Endothelial cell of umbilical vein (primary cell): ENCODE data around the gene KIF1C. TPM values are rescaled to one million over a fixed set of nuclear protein-coding genes. Genes with fewer than 3 reads are reported as not detected.

Experiments
- BruUV-seq: library from RNA; stranded (reverse); fragments of 400-500 nt; replicated peaks from 2 replicates; lab custom pipeline; 2021; lab: Mats Ljungman, UMichigan
- CTCF ChIA-PET: fragments of 300-600, 350-600 bp; sonication (Branson Sonifier 250); formaldehyde crosslinking; loops from one replicate; lab custom pipeline; 2021; ENCODE audit warnings: antibody characterized with exemption, inconsistent platforms; lab: Charles Lee
- POLR2A ChIA-PET: fragments of 300-600, 350-600 bp; sonication (Branson Sonifier 250); formaldehyde crosslinking; loops from one replicate; lab custom pipeline; 2021; ENCODE audit warnings: antibody characterized with exemption, inconsistent platforms; lab: Charles Lee
- DNase-seq: peaks from one replicate; pipeline ENCODE4 v3.0.0-alpha.2; 2011; ENCODE audit warnings: low read depth, low spot score
- FAIRE-seq: peaks from 2 replicates; lab custom pipeline; 2011; peaks lifted over from hg19 to GRCh38; lab: Jason Lieb, UNC
- H2AFZ ChIP-seq: 2 replicates; pipeline ENCODE4 v1.6.0; 2012; ENCODE audit warnings: low read depth, low read length, control low read depth, inconsistent platforms
- H3K27ac ChIP-seq: 2 replicates; pipeline ENCODE4 v1.5.1; 2011; ENCODE audit warnings: low read depth, mild to moderate bottlenecking, control low read depth, low read length, moderate library complexity; ENCODE audit not compliant: insufficient read depth
- H3K27me3 ChIP-seq, 2 experiments: 2 replicates each; pipeline versions ENCODE4 v1.6.0 to v1.6.1; 2011; ENCODE audit warnings: low read length in 2 of 2, mixed read lengths in 1 of 2; ENCODE audit not compliant: control insufficient read depth in 2 of 2, insufficient read depth in 2 of 2
- H3K36me3 ChIP-seq, 2 experiments: 2 replicates in 1 of 2; 3 replicates in 1 of 2; pipeline ENCODE4 v1.5.1; 2011; ENCODE audit warnings: low read length in 2 of 2, mild to moderate bottlenecking in 1 of 2, moderate library complexity in 1 of 2; ENCODE audit not compliant: control insufficient read depth in 2 of 2, insufficient read depth in 2 of 2; ENCODE audit errors: extremely low read depth in 1 of 2
- H3K4me1 ChIP-seq: 3 replicates; pipeline ENCODE4 v1.5.1; 2011; ENCODE audit warnings: mild to moderate bottlenecking, low read length; ENCODE audit not compliant: control insufficient read depth, insufficient read depth; ENCODE audit errors: extremely low read depth
- H3K4me2 ChIP-seq: 2 replicates; pipeline ENCODE4 v1.6.1; 2011; ENCODE audit warnings: low read length, control low read depth, mixed read lengths; ENCODE audit not compliant: insufficient read depth
- H3K4me3 ChIP-seq, 3 experiments: fragments of 200-600 bp in 1 of 3; sonication (generic), shearing (Covaris generic) in 1 of 3; replicated peaks in 1 of 3; 2 replicates each; pipeline ENCODE4 v1.5.1; 2011 to 2016; ENCODE audit warnings: control low read depth in 3 of 3, low read length in 3 of 3, mild to moderate bottlenecking in 2 of 3, inconsistent platforms in 1 of 3, low read depth in 1 of 3, moderate library complexity in 1 of 3; ENCODE audit not compliant: insufficient read depth in 1 of 3
- H3K79me2 ChIP-seq: 2 replicates; pipeline ENCODE4 v1.6.0; 2012; ENCODE audit warnings: low read length, inconsistent platforms; ENCODE audit not compliant: control insufficient read depth, insufficient read depth
- H3K9ac ChIP-seq: replicated peaks from 2 replicates; pipeline ENCODE3; 2011; ENCODE audit warnings: low read length, control low read depth; ENCODE audit not compliant: insufficient read depth; ENCODE audit errors: extremely low read depth
- H3K9me1 ChIP-seq: replicated peaks from 3 replicates; pipeline ENCODE4 v1.6.0; 2011; ENCODE audit warnings: mild to moderate bottlenecking, low read length; ENCODE audit not compliant: control insufficient read depth, insufficient read depth; ENCODE audit errors: extremely low read depth
- H3K9me3 ChIP-seq: replicated peaks from 2 replicates; pipeline ENCODE4 v1.5.1; 2012; ENCODE audit warnings: low read length, inconsistent platforms; ENCODE audit not compliant: control insufficient read depth, insufficient read depth
- H4K20me1 ChIP-seq: replicated peaks from 2 replicates; pipeline ENCODE3; 2011; ENCODE audit warnings: mild to moderate bottlenecking, low read length; ENCODE audit not compliant: control insufficient read depth, insufficient read depth; ENCODE audit errors: extremely low read depth
- CTCF ChIP-seq, 2 donors: IDR thresholded peaks; 1 replicate in 1 of 2; 2 replicates in 1 of 2; pipeline ENCODE4 v1.5.1; 2011; ENCODE audit warnings: low read length in 2 of 2, mild to moderate bottlenecking in 2 of 2, moderate library complexity in 2 of 2, control low read depth in 1 of 2, inconsistent platforms in 1 of 2, low read depth in 1 of 2; ENCODE audit not compliant: insufficient read depth in 1 of 2; ENCODE audit errors: extremely low read depth in 1 of 2
- EZH2 ChIP-seq: IDR thresholded peaks from 2 replicates; pipeline ENCODE4 v1.6.1; 2012; ENCODE audit warnings: borderline replicate concordance, low read depth, mild to moderate bottlenecking, moderate library complexity, low read length, inconsistent platforms; ENCODE audit not compliant: severe bottlenecking
- FOS ChIP-seq: IDR thresholded peaks from 2 replicates; pipeline ENCODE4 v1.6.1; 2011; ENCODE audit warnings: mild to moderate bottlenecking, low read length, moderate library complexity, borderline replicate concordance; ENCODE audit not compliant: insufficient read depth
- GATA2 ChIP-seq: IDR thresholded peaks from 2 replicates; pipeline ENCODE4 v1.7.0; 2011; ENCODE audit warnings: low read depth, mild to moderate bottlenecking, moderate library complexity, mixed read lengths, low read length; ENCODE audit not compliant: insufficient read length, insufficient read depth
- JUN ChIP-seq: IDR thresholded peaks from 2 replicates; pipeline ENCODE4 v1.6.1; 2011; ENCODE audit warnings: borderline replicate concordance, low read depth; ENCODE audit not compliant: insufficient read length, insufficient read depth
- MYC ChIP-seq: IDR thresholded peaks from one replicate; pipeline ENCODE4 v1.6.1; 2011; ENCODE audit warnings: mild to moderate bottlenecking, low read depth, low read length
- POLR2A ChIP-seq: IDR thresholded peaks from 2 replicates; pipeline ENCODE4 v1.6.1; 2012; ENCODE audit warnings: low read depth, mild to moderate bottlenecking, control low read depth, low read length
- POLR2AphosphoS5 ChIP-seq: IDR thresholded peaks from 2 replicates; pipeline ENCODE4 v1.6.1; 2012; ENCODE audit warnings: low read depth, mild to moderate bottlenecking, control low read depth, low read length, moderate library complexity; ENCODE audit not compliant: insufficient read depth
- dilution Hi-C: fragments of 300-500 bp; cut with MboI; formaldehyde crosslinking; loops from one replicate; pipeline ENCODE4 v1.15.0; 2019; ENCODE audit warnings: low sequenced_read_pairs; ENCODE audit not compliant: extremely low pct_ligation_motif_present
- intact Hi-C: fragments of 100-400 bp; cut with micrococcal nuclease; formaldehyde crosslinking; loops from one replicate; pipeline ENCODE4 v1.10.0; 2022
- polyA plus RNA-seq, 4 experiments: library from polyadenylated mRNA; depleted of rRNA in 3 of 4; stranded (reverse) in 3 of 4; unstranded in 1 of 4; fragments of >200 nt; gene quantifications; 2 replicates each; pipeline versions ENCODE4 v1.2.1 to v1.2.3, GENCODE V29; 2011 to 2012; ENCODE audit warnings: missing spikeins in 1 of 4
- total RNA-seq: library from RNA; stranded (reverse); gene quantifications from 2 replicates; pipeline ENCODE4 v1.2.3, GENCODE V29; 2021
- TF ChIP-seq, protein P1 (sequence below): IDR thresholded peaks from 2 replicates; pipeline ENCODE4 v1.6.1; 2011; ENCODE audit not compliant: insufficient read depth, insufficient read length

Gene KIF1C
- total and polyA plus RNA-seq, 2 donors (not counting 3 experiments of a cell fraction or from before 2014, with no cell fraction given) = 33.6 to 171 TPM

GRCh38 chr17:4998027-4998731, 429 bp downstream of the KIF1C start:
- Histone ChIP-seq H2AFZ (peak overlapping the region; percentile 22), H3K36me3 (peaks cover 11 to 23% of the 10 kb centered on the region in 2 experiments), H3K4me3 (peak overlapping the region; percentile 77 to 95 (median 82)), H3K27me3 (no peaks in the 10 kb centered on the region), H3K27ac (peak overlapping the region; percentile 23), H3K9me3 (no peaks in the 10 kb centered on the region), H4K20me1 (no peaks in the 10 kb centered on the region), H3K4me2 (peak overlapping the region; percentile 87), H3K4me1 (peaks cover 19% of the 10 kb centered on the region), H3K9me1 (no peaks in the 10 kb centered on the region), H3K9ac (peak overlapping the region; percentile 49), H3K79me2 (peaks cover 34% of the 10 kb centered on the region)
- peak; percentile 28 for DNase-seq
- CTCF ChIA-PET = interaction anchor here (0.6 to 4.2 kb wide), 7 partner anchors 9 to 665 kb away, joined by 3 to 21 read pairs (median 6); partner anchors contain the start of genes CAMTA2, RNF167 and SLC25A11
- POLR2A ChIA-PET = interaction anchor here (1.1 kb wide), 1 partner anchor 12 kb away, joined by 5 read pairs; no protein-coding TSS in a partner anchor
- intact Hi-C loops (loop anchor here (2.0 kb wide), 1 partner anchor 57 kb away; the partner anchor contains the start of genes RNF167 and SLC25A11), dilution Hi-C loops (no loop called here)
- TF ChIP-seq EZH2 = no peak
- TF ChIP-seq, protein P1, sequence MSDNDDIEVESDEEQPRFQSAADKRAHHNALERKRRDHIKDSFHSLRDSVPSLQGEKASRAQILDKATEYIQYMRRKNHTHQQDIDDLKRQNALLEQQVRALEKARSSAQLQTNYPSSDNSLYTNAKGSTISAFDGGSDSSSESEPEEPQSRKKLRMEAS = no peak
- no peak for TF ChIP-seq POLR2AphosphoS5
- no peak for TF ChIP-seq GATA2
- no peak for TF ChIP-seq MYC
- TF ChIP-seq JUN = no peak
- TF ChIP-seq POLR2A = no peak
- TF ChIP-seq CTCF (IDR thresholded peaks at IDR 0.05; ENCODE audit: extremely low read depth in 1 of 2, insufficient read depth in 1 of 2, low read depth in 1 of 2, low read length in 2 of 2) = no peak
- TF ChIP-seq FOS = no peak
- no peak for FAIRE-seq
- no TSS peak for BruUV-seq
